Measurements from ENCODE around the gene STIL.
"Not testable (repeated sequence)": the region's sequence is repeated elsewhere in the genome, so short reads cannot be mapped to it uniquely, and the experiment has no call there.

The STIL gene

GRCh38 chr1:47313915-47314664 lies at the start of gene STIL:
STIL (minus strand) TSS chr1:47314147; CDS start chr1:47310319, 3,828 bp downstream.
- DNase-seq (ENCODE audit: insufficient read length, low spot score) (peak; percentile 96), FAIRE-seq (peak; percentile 77)

GRCh38 chr1:47362828-47363227 lies 48.9 kb upstream of the STIL start:
- DNase-seq (ENCODE audit: insufficient read length, low spot score) (no peak), FAIRE-seq (no peak)

GRCh38 chr1:47361380-47361779 lies 47.4 kb upstream of the STIL start:
- no peak for DNase-seq (ENCODE audit: insufficient read length, low spot score)
- FAIRE-seq: no peak

GRCh38 chr1:47351305-47351704 lies 37.4 kb upstream of the STIL start:
- no peak for DNase-seq (ENCODE audit: insufficient read length, low spot score)
- FAIRE-seq: no peak

- DNase-seq (ENCODE audit: insufficient read length, low spot score) (no peak), FAIRE-seq (no peak)
Observed at GRCh38 chr1:47348246-47348645, 34.3 kb upstream of the STIL start.

GRCh38 chr1:47347735-47348134 lies 33.8 kb upstream of the STIL start:
- FAIRE-seq (no peak), DNase-seq (ENCODE audit: insufficient read length, low spot score) (no peak)

- DNase-seq (ENCODE audit: insufficient read length, low spot score); FAIRE-seq: not testable (repeated sequence)
Observed at GRCh38 chr1:47346979-47347378, 33.0 kb upstream of the STIL start.

- FAIRE-seq (no peak), DNase-seq (ENCODE audit: insufficient read length, low spot score) (no peak)
Observed at GRCh38 chr1:47340227-47340626, 26.3 kb upstream of the STIL start.

GRCh38 chr1:47338249-47339077 lies 24.5 kb upstream of the STIL start:
- no peak for FAIRE-seq

GRCh38 chr1:47337350-47337749 lies 23.4 kb upstream of the STIL start:
- FAIRE-seq (no peak), DNase-seq (ENCODE audit: insufficient read length, low spot score) (no peak)

More at GRCh38 chr1:47338249-47339077, 24.5 kb upstream of the STIL start:
- no peak for DNase-seq (ENCODE audit: insufficient read length, low spot score)

- DNase-seq (ENCODE audit: insufficient read length, low spot score) (no peak), FAIRE-seq (no peak)
Observed at GRCh38 chr1:47334765-47335435, 21.0 kb upstream of the STIL start.

- no peak for FAIRE-seq
- peak; percentile 77 for DNase-seq (ENCODE audit: insufficient read length, low spot score)
Observed at GRCh38 chr1:47333922-47334764, 20.2 kb upstream of the STIL start.

- DNase-seq (ENCODE audit: insufficient read length, low spot score) (peak; percentile 61), FAIRE-seq (no peak)
Observed at GRCh38 chr1:47333578-47333921, 19.6 kb upstream of the STIL start, which contains the start of gene CMPK1. CMPK1 (plus strand) TSS chr1:47333790; CDS start chr1:47333946, 156 bp downstream.

- FAIRE-seq: no peak
- DNase-seq (ENCODE audit: insufficient read length, low spot score): no peak
Observed at GRCh38 chr1:47332779-47333577, 19.0 kb upstream of the STIL start.

GRCh38 chr1:47331875-47332274 lies 17.9 kb upstream of the STIL start:
- no peak for DNase-seq (ENCODE audit: insufficient read length, low spot score)
- no peak for FAIRE-seq

- FAIRE-seq: no peak
- no peak for DNase-seq (ENCODE audit: insufficient read length, low spot score)
Observed at GRCh38 chr1:47330212-47330611, 16.3 kb upstream of the STIL start.

- DNase-seq (ENCODE audit: insufficient read length, low spot score) (no peak), FAIRE-seq (no peak)
Observed at GRCh38 chr1:47328992-47329391, 15.0 kb upstream of the STIL start.

GRCh38 chr1:47326271-47326670 lies 12.3 kb upstream of the STIL start:
- DNase-seq (ENCODE audit: insufficient read length, low spot score): no peak

GRCh38 chr1:47325528-47325927 lies 11.6 kb upstream of the STIL start:
- DNase-seq (ENCODE audit: insufficient read length, low spot score) (no peak), FAIRE-seq (no peak)

More at GRCh38 chr1:47326271-47326670, 12.3 kb upstream of the STIL start:
- FAIRE-seq: no peak

GRCh38 chr1:47324682-47325081 lies 10.7 kb upstream of the STIL start:
- FAIRE-seq (no peak), DNase-seq (ENCODE audit: insufficient read length, low spot score) (no peak)

Data from HTR-8/SVneo (cell line).